Measurements from ENCODE around the gene SMIM14.
A peak's percentile ranks its signal among the peaks of the same experiment; 100 is the strongest.
"Not testable (repeated sequence)": the region's sequence is repeated elsewhere in the genome, so short reads cannot be mapped to it uniquely, and the experiment has no call there.

The SMIM14 gene

GRCh38 chr4:39656638-39657037 is 18.0 kb upstream of the SMIM14 start:
- not testable (repeated sequence) for H3K27ac Mint-ChIP-seq; H3K4me1 Mint-ChIP-seq (ENCODE audit: low read depth); H3K4me3 Mint-ChIP-seq; H3K9me3 Mint-ChIP-seq; H3K36me3 Mint-ChIP-seq (ENCODE audit: low read depth); H3K27me3 Mint-ChIP-seq (ENCODE audit: low read depth)

GRCh38 chr4:39655876-39656275 is 17.2 kb upstream of the SMIM14 start:
- no peak overlapping the region for H3K27ac Mint-ChIP-seq
- H3K4me1 Mint-ChIP-seq (ENCODE audit: low read depth), result peaks cover 4% of the 10 kb centered on the region
- no peaks in the 10 kb centered on the region for H3K27me3 Mint-ChIP-seq (ENCODE audit: low read depth)
- H3K4me3 Mint-ChIP-seq, result no peak overlapping the region
- no peaks in the 10 kb centered on the region for H3K36me3 Mint-ChIP-seq (ENCODE audit: low read depth)
- no peaks in the 10 kb centered on the region for H3K9me3 Mint-ChIP-seq

- no peaks in the 10 kb centered on the region for H3K36me3 Mint-ChIP-seq (ENCODE audit: low read depth)
- no peak overlapping the region for H3K4me3 Mint-ChIP-seq
- no peak overlapping the region for H3K27ac Mint-ChIP-seq
- no peaks in the 10 kb centered on the region for H3K9me3 Mint-ChIP-seq
- peaks cover 4% of the 10 kb centered on the region for H3K4me1 Mint-ChIP-seq (ENCODE audit: low read depth)
- no peaks in the 10 kb centered on the region for H3K27me3 Mint-ChIP-seq (ENCODE audit: low read depth)
Observed at GRCh38 chr4:39655211-39655610, 16.5 kb upstream of the SMIM14 start.

- H3K4me3 Mint-ChIP-seq, result not testable (repeated sequence)
Observed at GRCh38 chr4:39651586-39651985, 12.9 kb upstream of the SMIM14 start.

GRCh38 chr4:39649639-39650265 is 11.1 kb upstream of the SMIM14 start:
- Mint-ChIP-seq H3K36me3 (ENCODE audit: low read depth) (no peaks in the 10 kb centered on the region), H3K9me3 (no peaks in the 10 kb centered on the region), H3K4me1 (ENCODE audit: low read depth) (no peaks in the 10 kb centered on the region), H3K4me3 (no peak overlapping the region), H3K27me3 (ENCODE audit: low read depth) (no peaks in the 10 kb centered on the region), H3K27ac (no peak overlapping the region)

More at GRCh38 chr4:39651586-39651985, 12.9 kb upstream of the SMIM14 start:
- not testable (repeated sequence) for H3K27ac Mint-ChIP-seq; H3K36me3 Mint-ChIP-seq (ENCODE audit: low read depth); H3K27me3 Mint-ChIP-seq (ENCODE audit: low read depth); H3K4me1 Mint-ChIP-seq (ENCODE audit: low read depth); H3K9me3 Mint-ChIP-seq

- H3K9me3 Mint-ChIP-seq, result no peaks in the 10 kb centered on the region
- no peaks in the 10 kb centered on the region for H3K4me1 Mint-ChIP-seq (ENCODE audit: low read depth)
- H3K27ac Mint-ChIP-seq, result no peak overlapping the region
- H3K36me3 Mint-ChIP-seq (ENCODE audit: low read depth), result no peaks in the 10 kb centered on the region
- no peak overlapping the region for H3K4me3 Mint-ChIP-seq
- H3K27me3 Mint-ChIP-seq (ENCODE audit: low read depth), result no peaks in the 10 kb centered on the region
Observed at GRCh38 chr4:39648827-39649558, 10.3 kb upstream of the SMIM14 start.

- H3K27ac Mint-ChIP-seq, result no peak overlapping the region
Observed at GRCh38 chr4:39648213-39648612, 9.5 kb upstream of the SMIM14 start.

GRCh38 chr4:39642885-39643552 is 4.4 kb upstream of the SMIM14 start:
- Mint-ChIP-seq H3K27ac (no peak overlapping the region), H3K9me3 (no peaks in the 10 kb centered on the region), H3K4me1 (ENCODE audit: low read depth) (peaks cover 10% of the 10 kb centered on the region), H3K4me3 (no peak overlapping the region), H3K36me3 (ENCODE audit: low read depth) (no peaks in the 10 kb centered on the region), H3K27me3 (ENCODE audit: low read depth) (no peaks in the 10 kb centered on the region)

More at GRCh38 chr4:39648213-39648612, 9.5 kb upstream of the SMIM14 start:
- H3K36me3 Mint-ChIP-seq (ENCODE audit: low read depth), result no peaks in the 10 kb centered on the region
- H3K9me3 Mint-ChIP-seq, result no peaks in the 10 kb centered on the region
- no peaks in the 10 kb centered on the region for H3K27me3 Mint-ChIP-seq (ENCODE audit: low read depth)
- H3K4me1 Mint-ChIP-seq (ENCODE audit: low read depth), result no peaks in the 10 kb centered on the region
- H3K4me3 Mint-ChIP-seq, result no peak overlapping the region

- peaks cover 22% of the 10 kb centered on the region for H3K4me1 Mint-ChIP-seq (ENCODE audit: low read depth)
- no peak overlapping the region for H3K27ac Mint-ChIP-seq
- H3K4me3 Mint-ChIP-seq, result no peak overlapping the region
Observed at GRCh38 chr4:39641451-39641850, 2.8 kb upstream of the SMIM14 start.

GRCh38 chr4:39637586-39638353 is 895 bp downstream of the SMIM14 start:
- peak overlapping the region; percentile 80 for H3K27ac Mint-ChIP-seq
- peak overlapping the region; percentile 86 for H3K4me3 Mint-ChIP-seq
- H3K9me3 Mint-ChIP-seq, result no peaks in the 10 kb centered on the region
- peaks cover 22% of the 10 kb centered on the region for H3K27me3 Mint-ChIP-seq (ENCODE audit: low read depth)
- H3K36me3 Mint-ChIP-seq (ENCODE audit: low read depth), result no peaks in the 10 kb centered on the region
- peaks cover 28% of the 10 kb centered on the region for H3K4me1 Mint-ChIP-seq (ENCODE audit: low read depth)

More at GRCh38 chr4:39641451-39641850, 2.8 kb upstream of the SMIM14 start:
- Mint-ChIP-seq H3K9me3 (no peaks in the 10 kb centered on the region), H3K27me3 (ENCODE audit: low read depth) (peaks cover 9% of the 10 kb centered on the region), H3K36me3 (ENCODE audit: low read depth) (no peaks in the 10 kb centered on the region)

- Mint-ChIP-seq H3K4me1 (ENCODE audit: low read depth) (peaks cover 28% of the 10 kb centered on the region), H3K27ac (peak overlapping the region; percentile 42), H3K4me3 (peak overlapping the region; percentile 86), H3K27me3 (ENCODE audit: low read depth) (peaks cover 22% of the 10 kb centered on the region), H3K9me3 (no peaks in the 10 kb centered on the region), H3K36me3 (ENCODE audit: low read depth) (no peaks in the 10 kb centered on the region)
Observed at GRCh38 chr4:39637221-39637585, 1.5 kb downstream of the SMIM14 start.

GRCh38 chr4:39636531-39637184 is 2.0 kb downstream of the SMIM14 start:
- H3K36me3 Mint-ChIP-seq (ENCODE audit: low read depth), result no peaks in the 10 kb centered on the region
- H3K4me3 Mint-ChIP-seq, result no peak overlapping the region
- no peak overlapping the region for H3K27ac Mint-ChIP-seq
- H3K4me1 Mint-ChIP-seq (ENCODE audit: low read depth), result peaks cover 28% of the 10 kb centered on the region
- H3K27me3 Mint-ChIP-seq (ENCODE audit: low read depth), result peaks cover 22% of the 10 kb centered on the region
- H3K9me3 Mint-ChIP-seq, result no peaks in the 10 kb centered on the region

GRCh38 chr4:39635023-39635422 is 3.6 kb downstream of the SMIM14 start:
- Mint-ChIP-seq H3K9me3 (no peaks in the 10 kb centered on the region), H3K27ac (no peak overlapping the region), H3K4me1 (ENCODE audit: low read depth) (peaks cover 27% of the 10 kb centered on the region), H3K36me3 (ENCODE audit: low read depth) (no peaks in the 10 kb centered on the region), H3K4me3 (no peak overlapping the region), H3K27me3 (ENCODE audit: low read depth) (peaks cover 22% of the 10 kb centered on the region)

GRCh38 chr4:39631700-39632079 is 7.0 kb downstream of the SMIM14 start:
- peaks cover 6% of the 10 kb centered on the region for H3K4me1 Mint-ChIP-seq (ENCODE audit: low read depth)

More at GRCh38 chr4:39631700-39632079, 7.0 kb downstream of the SMIM14 start:
- no peak overlapping the region for H3K4me3 Mint-ChIP-seq
- H3K27ac Mint-ChIP-seq, result no peak overlapping the region
- H3K27me3 Mint-ChIP-seq (ENCODE audit: low read depth), result peaks cover 13% of the 10 kb centered on the region
- H3K9me3 Mint-ChIP-seq, result no peaks in the 10 kb centered on the region
- no peaks in the 10 kb centered on the region for H3K36me3 Mint-ChIP-seq (ENCODE audit: low read depth)

Measured in T-helper 1 cell treated with Interleukin-12 subunit alpha and Interleukin-12 subunit beta and Interleukin-4 antibody, amounts not matched to agents 30 μg/mL and 1 μg/mL, for 36 hours (primary cell).